Memory B cell (primary cell): ENCODE results near the gene NAA16.

Source experiments
- ATAC-seq: fragments of 150-1000 bp; cut with Tn5 transposase; 2 replicates; pipeline ENCODE4 v1.10.0; 2021; ENCODE audit warnings: low read depth, mild to moderate bottlenecking, moderate library complexity
- DNase-seq, 2 donors: peaks; one replicate each; pipeline ENCODE4 v3.0.0; 2022; ENCODE audit warnings: low spot score in 2 of 2
- H3K27ac Mint-ChIP-seq: one replicate; pipeline ENCODE4 v1.8.0; 2022; ENCODE audit warnings: mild to moderate bottlenecking, moderate library complexity, mixed read lengths
- H3K27me3 Mint-ChIP-seq: one replicate; pipeline ENCODE4 v1.8.0; 2022; ENCODE audit warnings: mixed read lengths
- H3K36me3 Mint-ChIP-seq: one replicate; pipeline ENCODE4 v1.8.0; 2022; ENCODE audit warnings: mild to moderate bottlenecking, mixed read lengths
- H3K4me1 Mint-ChIP-seq: one replicate; pipeline ENCODE4 v1.8.0; 2022; ENCODE audit warnings: mixed read lengths
- H3K4me3 Mint-ChIP-seq: one replicate; pipeline ENCODE4 v1.8.0; 2022; ENCODE audit warnings: mild to moderate bottlenecking, moderate library complexity, mixed read lengths
- H3K9me3 Mint-ChIP-seq: one replicate; pipeline ENCODE4 v1.8.0; 2022; ENCODE audit warnings: mixed read lengths

Gene NAA16

GRCh38 chr13:41398494-41399170, 87.6 kb downstream of the NAA16 start:
- peaks cover 4% of the 10 kb centered on the region for H3K9me3 Mint-ChIP-seq
- ATAC-seq (no peak), DNase-seq (no peak)
- no peak overlapping the region for H3K27ac Mint-ChIP-seq
- H3K4me3 Mint-ChIP-seq: no peak overlapping the region
- no peaks in the 10 kb centered on the region for H3K36me3 Mint-ChIP-seq
- H3K4me1 Mint-ChIP-seq: no peaks in the 10 kb centered on the region
- peaks cover 1% of the 10 kb centered on the region for H3K27me3 Mint-ChIP-seq

- Mint-ChIP-seq H3K27me3 (peaks cover 1% of the 10 kb centered on the region), H3K27ac (no peak overlapping the region), H3K4me1 (no peaks in the 10 kb centered on the region), H3K4me3 (no peak overlapping the region), H3K9me3 (no peaks in the 10 kb centered on the region), H3K36me3 (no peaks in the 10 kb centered on the region)
- DNase-seq (no peak), ATAC-seq (no peak)
Observed at GRCh38 chr13:41401366-41401765, 90.3 kb downstream of the NAA16 start.

DNA sequence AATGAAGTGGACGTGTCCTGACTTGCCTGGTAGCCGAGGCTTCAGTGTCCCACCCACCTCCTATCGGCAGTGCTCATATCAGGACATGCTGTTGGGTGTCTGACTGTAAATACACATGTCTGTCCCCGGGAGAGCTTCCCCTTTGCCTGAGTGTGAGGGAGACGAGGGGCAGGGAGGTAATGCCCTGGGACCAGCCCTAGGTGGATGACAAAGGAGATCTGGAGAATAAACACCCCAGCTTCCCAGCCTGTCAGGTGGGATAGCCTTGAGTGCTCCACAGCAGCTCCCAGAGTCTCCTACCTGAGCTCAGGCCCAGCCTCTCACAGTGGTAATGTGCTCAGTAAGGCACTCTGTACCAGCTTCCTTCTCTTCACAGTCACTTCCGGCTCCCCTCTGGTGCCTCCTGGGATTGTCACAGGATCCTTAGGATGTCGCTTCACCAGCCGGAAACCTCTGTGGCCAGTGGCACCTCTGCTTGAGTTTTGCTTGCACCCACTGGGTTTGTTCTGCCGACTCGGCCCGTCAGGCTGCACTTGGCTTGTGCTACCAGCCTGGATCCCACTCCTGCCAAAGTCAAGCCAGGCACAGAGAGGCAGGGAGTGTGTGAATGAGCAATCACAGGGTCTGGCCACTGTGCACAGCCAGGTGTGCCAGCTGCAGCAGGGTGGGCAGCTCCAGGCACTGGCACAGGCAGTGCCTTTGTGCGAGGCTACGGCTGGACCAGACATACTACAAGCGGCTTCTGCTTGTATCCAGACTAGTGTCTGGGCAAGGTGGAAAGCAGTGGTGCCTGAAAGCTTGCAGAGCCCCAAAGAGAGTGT, 91.8 kb downstream of the NAA16 start:
- H3K36me3 Mint-ChIP-seq: no peaks in the 10 kb centered on the region
- no peak overlapping the region for H3K27ac Mint-ChIP-seq
- ATAC-seq: no peak
- no peak overlapping the region for H3K4me3 Mint-ChIP-seq
- no peaks in the 10 kb centered on the region for H3K9me3 Mint-ChIP-seq
- DNase-seq: no peak
- peaks cover 1% of the 10 kb centered on the region for H3K27me3 Mint-ChIP-seq
- H3K4me1 Mint-ChIP-seq: no peaks in the 10 kb centered on the region

GRCh38 chr13:41403983-41404382, 92.9 kb downstream of the NAA16 start:
- peaks cover 5% of the 10 kb centered on the region for H3K27me3 Mint-ChIP-seq
- no peaks in the 10 kb centered on the region for H3K36me3 Mint-ChIP-seq
- DNase-seq (no peak), ATAC-seq (no peak)
- no peaks in the 10 kb centered on the region for H3K9me3 Mint-ChIP-seq
- no peaks in the 10 kb centered on the region for H3K4me1 Mint-ChIP-seq
- no peak overlapping the region for H3K27ac Mint-ChIP-seq
- no peak overlapping the region for H3K4me3 Mint-ChIP-seq

DNA sequence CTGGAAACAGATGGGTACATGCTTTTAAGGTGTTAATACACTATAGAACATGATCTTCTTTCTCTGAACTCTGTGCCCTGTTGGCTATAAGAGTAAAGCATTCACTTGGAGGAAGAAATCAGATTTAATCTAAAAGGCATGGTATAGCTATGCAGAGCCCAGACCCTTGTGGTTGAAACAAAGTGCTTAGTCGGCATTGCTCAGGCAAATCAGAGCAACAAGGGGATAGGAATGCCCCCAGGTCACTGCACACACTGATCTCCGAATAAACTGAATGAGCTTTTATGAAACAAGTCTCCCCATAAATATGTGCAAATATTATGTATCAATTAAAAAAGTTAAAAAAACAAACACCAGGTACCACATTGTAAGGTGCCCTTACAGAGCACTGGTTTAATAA, 94.3 kb downstream of the NAA16 start:
- ATAC-seq (no peak), DNase-seq (no peak)
- H3K4me1 Mint-ChIP-seq: no peaks in the 10 kb centered on the region
- H3K27ac Mint-ChIP-seq: no peak overlapping the region
- H3K9me3 Mint-ChIP-seq: no peaks in the 10 kb centered on the region
- peaks cover 8% of the 10 kb centered on the region for H3K27me3 Mint-ChIP-seq
- no peaks in the 10 kb centered on the region for H3K36me3 Mint-ChIP-seq
- H3K4me3 Mint-ChIP-seq: no peak overlapping the region

GRCh38 chr13:41407380-41407779, 96.3 kb downstream of the NAA16 start:
- Mint-ChIP-seq H3K9me3 (no peaks in the 10 kb centered on the region), H3K27me3 (peaks cover 11% of the 10 kb centered on the region), H3K36me3 (no peaks in the 10 kb centered on the region), H3K4me3 (no peak overlapping the region), H3K4me1 (no peaks in the 10 kb centered on the region), H3K27ac (no peak overlapping the region)
- DNase-seq (no peak), ATAC-seq (no peak)

DNA sequence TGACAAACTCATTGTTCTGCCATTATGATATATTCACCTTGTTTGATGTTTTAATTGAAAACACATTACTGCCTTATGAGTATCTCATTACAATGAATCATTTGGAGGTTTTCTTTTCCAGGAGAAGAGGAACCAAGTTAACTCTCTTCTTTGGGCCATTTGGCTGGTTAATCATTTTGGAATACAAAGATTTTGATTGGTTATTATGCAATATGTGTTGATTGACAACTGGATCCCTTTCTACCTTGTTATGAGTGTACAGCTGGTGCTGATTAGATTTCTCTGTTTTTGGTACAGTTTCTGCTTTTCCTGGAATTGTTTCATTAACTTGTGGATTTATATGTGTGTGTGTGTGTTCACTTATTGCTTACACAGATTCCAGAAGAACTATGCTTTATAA, 97.1 kb downstream of the NAA16 start:
- H3K27me3 Mint-ChIP-seq: peaks cover 11% of the 10 kb centered on the region
- ATAC-seq: no peak
- no peak overlapping the region for H3K4me3 Mint-ChIP-seq
- no peaks in the 10 kb centered on the region for H3K9me3 Mint-ChIP-seq
- H3K36me3 Mint-ChIP-seq: no peaks in the 10 kb centered on the region
- H3K27ac Mint-ChIP-seq: no peak overlapping the region
- no peak for DNase-seq
- H3K4me1 Mint-ChIP-seq: no peaks in the 10 kb centered on the region

GRCh38 chr13:41408746-41409145, 97.7 kb downstream of the NAA16 start:
- no peak overlapping the region for H3K27ac Mint-ChIP-seq
- ATAC-seq (no peak), DNase-seq (no peak)
- no peaks in the 10 kb centered on the region for H3K36me3 Mint-ChIP-seq
- no peak overlapping the region for H3K4me3 Mint-ChIP-seq
- no peaks in the 10 kb centered on the region for H3K4me1 Mint-ChIP-seq
- peaks cover 11% of the 10 kb centered on the region for H3K27me3 Mint-ChIP-seq
- H3K9me3 Mint-ChIP-seq: no peaks in the 10 kb centered on the region

DNA sequence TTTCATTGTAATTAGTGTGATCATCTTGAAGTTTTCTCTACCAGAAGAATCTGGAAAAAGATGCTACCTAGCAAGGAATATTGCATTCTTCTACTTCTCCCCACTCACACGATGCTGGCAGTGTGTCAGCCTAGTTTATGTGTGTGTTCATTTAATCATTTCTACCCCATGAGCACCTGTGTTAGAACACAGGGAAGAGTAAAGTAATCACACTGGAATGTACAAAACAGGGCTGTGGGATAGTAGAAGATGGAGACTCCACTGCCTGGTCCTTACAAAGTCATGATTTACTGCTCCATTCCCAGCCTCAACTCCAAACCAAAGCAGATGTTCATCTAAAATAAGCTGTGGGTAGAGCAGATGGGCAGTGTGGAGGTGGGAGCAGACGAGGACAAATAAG, 98.5 kb downstream of the NAA16 start:
- Mint-ChIP-seq H3K27me3 (peaks cover 11% of the 10 kb centered on the region), H3K4me1 (no peaks in the 10 kb centered on the region), H3K27ac (no peak overlapping the region), H3K9me3 (no peaks in the 10 kb centered on the region), H3K4me3 (no peak overlapping the region), H3K36me3 (no peaks in the 10 kb centered on the region)
- DNase-seq (no peak), ATAC-seq (no peak)

GRCh38 chr13:41411060-41411459, 100.0 kb downstream of the NAA16 start:
- H3K27me3 Mint-ChIP-seq: peaks cover 11% of the 10 kb centered on the region
- H3K4me3 Mint-ChIP-seq: no peak overlapping the region
- no peaks in the 10 kb centered on the region for H3K36me3 Mint-ChIP-seq
- H3K4me1 Mint-ChIP-seq: no peaks in the 10 kb centered on the region
- ATAC-seq: no peak
- DNase-seq: no peak
- H3K9me3 Mint-ChIP-seq: no peaks in the 10 kb centered on the region
- H3K27ac Mint-ChIP-seq: no peak overlapping the region

DNA sequence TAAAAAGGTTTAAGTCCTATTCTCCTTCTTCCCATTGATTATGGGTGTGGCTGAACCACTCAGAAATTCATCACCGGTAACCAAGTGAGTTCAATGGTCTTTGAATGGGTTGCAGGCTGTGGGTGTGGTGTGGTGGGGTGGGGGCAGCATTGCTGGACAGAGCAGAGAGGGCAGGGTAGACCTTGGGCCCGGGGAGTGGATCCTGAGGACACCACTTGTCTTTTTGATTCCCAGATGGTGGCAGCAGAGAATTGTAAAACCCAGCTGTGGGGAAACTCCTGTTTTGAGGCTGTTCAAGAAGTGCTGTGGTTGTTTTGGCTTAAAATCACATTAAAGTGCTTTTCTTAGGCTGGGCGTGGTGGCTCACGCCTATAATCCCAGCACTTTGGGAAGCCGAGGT, 100.5 kb downstream of the NAA16 start:
- H3K27me3 Mint-ChIP-seq: peaks cover 11% of the 10 kb centered on the region
- H3K27ac Mint-ChIP-seq: no peak overlapping the region
- H3K9me3 Mint-ChIP-seq: no peaks in the 10 kb centered on the region
- no peaks in the 10 kb centered on the region for H3K36me3 Mint-ChIP-seq
- no peaks in the 10 kb centered on the region for H3K4me1 Mint-ChIP-seq
- no peak overlapping the region for H3K4me3 Mint-ChIP-seq
- ATAC-seq (peak; percentile 44), DNase-seq (peak in 1 of 2 donors; percentile 7)

DNA sequence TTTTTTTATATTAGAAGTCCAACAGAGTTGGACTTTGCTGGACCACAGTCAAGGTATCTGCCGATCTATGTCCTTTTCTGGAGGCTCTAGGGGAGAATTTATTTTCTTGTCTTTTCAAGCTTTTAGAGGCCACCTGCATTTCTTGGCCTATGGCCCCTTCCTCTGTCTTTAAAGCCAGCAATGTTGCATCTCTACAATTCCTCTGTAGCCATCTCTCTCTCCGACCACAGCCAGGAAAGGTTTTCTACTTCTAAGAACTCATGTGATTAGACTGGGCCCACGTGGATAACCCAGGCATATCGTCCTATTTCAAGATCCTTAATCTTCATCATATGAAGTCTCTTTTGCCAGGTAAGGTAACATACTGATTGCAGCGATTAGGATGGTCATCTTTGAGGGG, 102.8 kb downstream of the NAA16 start:
- peaks cover 3% of the 10 kb centered on the region for H3K9me3 Mint-ChIP-seq
- H3K27me3 Mint-ChIP-seq: peaks cover 8% of the 10 kb centered on the region
- H3K4me3 Mint-ChIP-seq: no peak overlapping the region
- peaks cover 3% of the 10 kb centered on the region for H3K36me3 Mint-ChIP-seq
- ATAC-seq (no peak), DNase-seq (no peak)
- H3K4me1 Mint-ChIP-seq: no peaks in the 10 kb centered on the region
- no peak overlapping the region for H3K27ac Mint-ChIP-seq

DNA sequence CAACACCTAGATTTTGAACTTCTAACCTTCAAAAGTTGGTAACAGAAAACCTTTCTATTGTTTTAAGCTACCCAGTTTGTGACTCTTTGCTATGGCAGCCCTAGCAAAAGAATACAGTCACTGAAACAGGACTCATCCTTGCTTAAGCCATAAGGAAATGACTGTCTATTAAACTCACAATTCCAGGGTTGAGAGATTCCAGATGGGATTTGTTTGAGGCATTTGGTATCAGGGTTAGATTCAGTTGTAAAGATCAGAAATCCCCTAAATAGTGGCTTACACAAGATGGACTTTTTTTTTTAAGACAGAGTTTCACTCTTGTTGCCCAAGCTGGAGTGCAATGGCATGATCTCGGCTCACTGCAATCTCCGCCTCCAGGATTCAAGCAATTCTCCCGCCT, 105.2 kb downstream of the NAA16 start:
- H3K27me3 Mint-ChIP-seq: peaks cover 6% of the 10 kb centered on the region
- H3K4me1 Mint-ChIP-seq: no peaks in the 10 kb centered on the region
- ATAC-seq (no peak), DNase-seq (no peak)
- peaks cover 3% of the 10 kb centered on the region for H3K36me3 Mint-ChIP-seq
- no peak overlapping the region for H3K27ac Mint-ChIP-seq
- no peak overlapping the region for H3K4me3 Mint-ChIP-seq
- peaks cover 3% of the 10 kb centered on the region for H3K9me3 Mint-ChIP-seq

DNA sequence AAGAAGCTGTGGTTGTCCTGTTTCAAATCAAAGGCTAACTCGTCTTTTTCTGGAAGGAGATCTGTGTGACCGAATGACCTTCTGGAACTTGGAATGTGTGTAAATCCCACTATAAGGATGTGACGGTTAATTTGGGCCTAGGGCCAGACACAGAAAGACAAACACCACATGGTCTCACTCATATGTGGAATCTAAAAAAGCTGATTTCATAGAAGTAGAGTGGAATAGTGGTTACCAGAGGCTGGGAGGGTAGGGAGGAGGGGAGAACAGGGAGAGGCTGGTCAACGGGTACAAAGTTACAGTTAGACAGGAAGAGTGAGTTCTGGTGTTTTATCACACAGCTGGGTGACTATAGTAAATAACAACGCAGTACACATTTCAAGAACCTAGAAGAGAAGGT, 107.0 kb downstream of the NAA16 start:
- no peak overlapping the region for H3K4me3 Mint-ChIP-seq
- no peak for DNase-seq
- ATAC-seq: no peak
- no peaks in the 10 kb centered on the region for H3K4me1 Mint-ChIP-seq
- H3K27me3 Mint-ChIP-seq: peaks cover 6% of the 10 kb centered on the region
- H3K9me3 Mint-ChIP-seq: peaks cover 3% of the 10 kb centered on the region
- no peak overlapping the region for H3K27ac Mint-ChIP-seq
- H3K36me3 Mint-ChIP-seq: peaks cover 3% of the 10 kb centered on the region

DNA sequence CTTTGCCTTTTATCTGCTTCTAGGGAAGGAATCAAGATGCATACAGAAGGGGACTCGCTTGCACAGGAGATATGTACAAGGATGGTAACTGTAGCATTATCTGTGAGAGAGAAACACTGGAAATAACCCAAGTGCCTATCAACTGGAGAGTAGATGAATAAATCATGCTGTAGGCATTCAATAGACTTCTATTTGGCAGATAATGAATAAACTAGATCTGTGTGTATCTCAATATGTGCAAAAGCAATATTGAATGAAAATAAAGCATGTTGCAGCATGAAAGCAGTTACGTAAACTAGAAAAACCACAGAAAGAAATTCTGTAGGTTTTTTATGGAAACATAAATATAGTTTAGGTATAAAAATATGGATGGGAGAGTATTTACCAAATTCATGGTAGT, 107.7 kb downstream of the NAA16 start:
- Mint-ChIP-seq H3K4me1 (no peaks in the 10 kb centered on the region), H3K9me3 (peaks cover 3% of the 10 kb centered on the region), H3K27ac (no peak overlapping the region), H3K4me3 (no peak overlapping the region), H3K27me3 (peaks cover 7% of the 10 kb centered on the region), H3K36me3 (peaks cover 3% of the 10 kb centered on the region)
- ATAC-seq (no peak), DNase-seq (no peak)
